ENCODE data around the gene FKBP10.

Gene FKBP10

GRCh38 chr17:41792845-41793783 lies 19.7 kb upstream of the FKBP10 start:
- no peak for TF ChIP-seq FOXK2 (IDR thresholded peaks at IDR 0.05)
- TF ChIP-seq LEF1 (IDR thresholded peaks at IDR 0.05; ENCODE audit: borderline replicate concordance): no peak
- DNase-seq (ENCODE audit: extremely low spot score): no peak
- CTCF ChIA-PET: interaction anchor here (0.6 to 1.3 kb wide), 4 partner anchors 32 to 56 kb away, joined by 3 to 6 read pairs (median 4); no protein-coding TSS in a partner anchor
- POLR2A ChIA-PET: interaction anchor here (0.6 to 5.2 kb wide), 13 partner anchors 8 to 137 kb away, joined by 3 to 46 read pairs (median 3); partner anchors contain the start of genes ACLY, EIF1, FKBP10 and JUP

GRCh38 chr17:41793784-41794539 lies 18.8 kb upstream of the FKBP10 start:
- ChIA-PET CTCF (interaction anchor here (0.6 to 3.0 kb wide), 4 partner anchors 8 to 104 kb away, joined by 4 to 32 read pairs (median 7); partner anchors contain the start of gene JUP), POLR2A (interaction anchor here (0.7 to 5.2 kb wide), 13 partner anchors 8 to 137 kb away, joined by 3 to 46 read pairs (median 5); partner anchors contain the start of genes ACLY, EIF1, FKBP10 and JUP)
- DNase-seq (ENCODE audit: extremely low spot score): no peak
- TF ChIP-seq SP1 (IDR thresholded peaks at IDR 0.05) (no peak), FOXK2 (IDR thresholded peaks at IDR 0.05) (no peak), ZNF384 (IDR thresholded peaks at IDR 0.05) (peak; percentile 75), CTBP1 (IDR thresholded peaks at IDR 0.05; ENCODE audit: borderline replicate concordance) (no peak)

- no peak for TF ChIP-seq NFRKB (IDR thresholded peaks at IDR 0.05)
- no peak for TF ChIP-seq FOXM1 (IDR thresholded peaks at IDR 0.05; ENCODE audit: borderline replicate concordance)
- no peak for TF ChIP-seq SP1 (IDR thresholded peaks at IDR 0.05)
- TF ChIP-seq ZNF384 (IDR thresholded peaks at IDR 0.05): no peak
- TF ChIP-seq TARDBP (IDR thresholded peaks at IDR 0.05): no peak
- TF ChIP-seq FOXK2 (IDR thresholded peaks at IDR 0.05): no peak
- no peak for TF ChIP-seq LEF1 (IDR thresholded peaks at IDR 0.05; ENCODE audit: borderline replicate concordance)
- TF ChIP-seq BHLHE40 (IDR thresholded peaks at IDR 0.05; ENCODE audit: borderline replicate concordance): no peak
- CTCF ChIA-PET: interaction anchor here (0.7 to 3.0 kb wide), 6 partner anchors 9 to 105 kb away, joined by 3 to 32 read pairs (median 6); partner anchors contain the start of gene JUP
- POLR2A ChIA-PET: interaction anchor here (0.7 to 5.2 kb wide), 8 partner anchors 9 to 136 kb away, joined by 3 to 46 read pairs (median 6); partner anchors contain the start of genes EIF1, FKBP10, JUP and ODAD4
- no peak for DNase-seq (ENCODE audit: extremely low spot score)
Observed at GRCh38 chr17:41794540-41794975, 18.2 kb upstream of the FKBP10 start.

GRCh38 chr17:41796121-41796895 lies 16.5 kb upstream of the FKBP10 start:
- POLR2A ChIA-PET: interaction anchor here (0.6 to 5.2 kb wide), 5 partner anchors 11 to 134 kb away, joined by 3 to 46 read pairs (median 4); partner anchors contain the start of genes EIF1 and JUP

GRCh38 chr17:41797377-41797776 lies 15.4 kb upstream of the FKBP10 start:
- ChIA-PET CTCF (interaction anchor here (1.1 to 1.6 kb wide), 2 partner anchors 14 to 40 kb away, joined by 3 to 6 read pairs; partner anchors contain the start of gene P3H4), POLR2A (interaction anchor here (1.6 to 5.2 kb wide), 4 partner anchors 11 to 133 kb away, joined by 4 to 46 read pairs (median 33); partner anchors contain the start of genes EIF1 and JUP)
- TF ChIP-seq LEF1 (IDR thresholded peaks at IDR 0.05; ENCODE audit: borderline replicate concordance): no peak
- TF ChIP-seq BHLHE40 (IDR thresholded peaks at IDR 0.05; ENCODE audit: borderline replicate concordance): no peak
- TF ChIP-seq SP1 (IDR thresholded peaks at IDR 0.05): no peak
- TF ChIP-seq TARDBP (IDR thresholded peaks at IDR 0.05): no peak
- no peak for TF ChIP-seq FOXM1 (IDR thresholded peaks at IDR 0.05; ENCODE audit: borderline replicate concordance)
- no peak for TF ChIP-seq FOXK2 (IDR thresholded peaks at IDR 0.05)
- TF ChIP-seq HDGF (IDR thresholded peaks at IDR 0.05; ENCODE audit: borderline replicate concordance): no peak
- no peak for TF ChIP-seq ZNF384 (IDR thresholded peaks at IDR 0.05)
- no peak for TF ChIP-seq ELF4 (IDR thresholded peaks at IDR 0.05)
- TF ChIP-seq PKNOX1 (IDR thresholded peaks at IDR 0.05): no peak
- no peak for TF ChIP-seq SUZ12 (IDR thresholded peaks at IDR 0.05)
- no peak for TF ChIP-seq FOXA1 (IDR thresholded peaks at IDR 0.05)
- TF ChIP-seq ARNT (IDR thresholded peaks at IDR 0.05): no peak
- DNase-seq (ENCODE audit: extremely low spot score): no peak

More at GRCh38 chr17:41796121-41796895, 16.5 kb upstream of the FKBP10 start:
- DNase-seq (ENCODE audit: extremely low spot score): no peak
- TF ChIP-seq ARNT (IDR thresholded peaks at IDR 0.05) (no peak), CTBP1 (IDR thresholded peaks at IDR 0.05; ENCODE audit: borderline replicate concordance) (no peak)
- CTCF ChIA-PET: interaction anchor here (1.1 to 3.0 kb wide), 4 partner anchors 10 to 55 kb away, joined by 3 to 32 read pairs (median 4); partner anchors contain the start of genes JUP and P3H4

- no peak for TF ChIP-seq LEF1 (IDR thresholded peaks at IDR 0.05; ENCODE audit: borderline replicate concordance)
- no peak for TF ChIP-seq CTBP1 (IDR thresholded peaks at IDR 0.05; ENCODE audit: borderline replicate concordance)
- no peak for TF ChIP-seq SUZ12 (IDR thresholded peaks at IDR 0.05)
- TF ChIP-seq FOXK2 (IDR thresholded peaks at IDR 0.05): no peak
- POLR2A ChIA-PET: interaction anchor here (1.2 to 4.3 kb wide), 5 partner anchors 13 to 111 kb away, joined by 4 to 23 read pairs (median 6); partner anchors contain the start of genes FKBP10, JUP and P3H4
- DNase-seq (ENCODE audit: extremely low spot score): no peak
- CTCF ChIA-PET: interaction anchor here (0.6 to 3.2 kb wide), 5 partner anchors 11 to 62 kb away, joined by 3 to 28 read pairs (median 3); partner anchors contain the start of genes JUP and P3H4
Observed at GRCh38 chr17:41799366-41799765, 13.4 kb upstream of the FKBP10 start.

All from HEK293T (cell line).